Liver (tissue), 9 donors: ENCODE measurements around the gene DIPK1C. TPM values are rescaled to one million over a fixed set of nuclear protein-coding genes. Genes with fewer than 3 reads are reported as not detected.

Experiments
- DNase-seq: peaks from one replicate; pipeline ENCODE4 v3.0.0-alpha.2; 2017; ENCODE audit warnings: low spot score
- H3K27ac ChIP-seq, 2 donors: one replicate each; pipeline ENCODE4 v1.7.0; 2013; ENCODE audit warnings: inconsistent platforms in 2 of 2, low read length in 2 of 2, control low read depth in 1 of 2, low read depth in 1 of 2, mild to moderate bottlenecking in 1 of 2
- H3K27me3 ChIP-seq, 4 donors: one replicate each; pipeline versions ENCODE4 v1.6.1 to v1.7.0; 2013; ENCODE audit warnings: low read length in 3 of 4, inconsistent platforms in 1 of 4, mild to moderate bottlenecking in 1 of 4, moderate library complexity in 1 of 4; ENCODE audit not compliant: control insufficient read depth in 4 of 4, insufficient read depth in 4 of 4
- H3K36me3 ChIP-seq, 4 donors: one replicate each; pipeline versions ENCODE4 v1.6.1 to v1.7.0; 2013; ENCODE audit warnings: low read length in 3 of 4, mild to moderate bottlenecking in 3 of 4, low read depth in 1 of 4, moderate library complexity in 1 of 4; ENCODE audit not compliant: control insufficient read depth in 4 of 4, insufficient read depth in 3 of 4
- H3K4me1 ChIP-seq, 4 donors: one replicate each; pipeline versions ENCODE4 v1.6.1 to v1.7.0; 2013; ENCODE audit warnings: low read length in 3 of 4, mild to moderate bottlenecking in 3 of 4, moderate library complexity in 1 of 4; ENCODE audit not compliant: control insufficient read depth in 4 of 4, insufficient read depth in 4 of 4
- H3K4me3 ChIP-seq, 3 donors: one replicate each; pipeline versions ENCODE4 v1.6.1 to v1.7.0; 2013; ENCODE audit warnings: low read length in 3 of 3, control low read depth in 1 of 3, low read depth in 1 of 3, mild to moderate bottlenecking in 1 of 3
- H3K9ac ChIP-seq, 2 donors: one replicate each; pipeline ENCODE4 v1.7.0; 2013; ENCODE audit warnings: low read length in 2 of 2, mild to moderate bottlenecking in 2 of 2, moderate library complexity in 2 of 2, control low read depth in 1 of 2, low read depth in 1 of 2
- H3K9me3 ChIP-seq, 4 donors: one replicate each; pipeline versions ENCODE4 v1.6.1 to v1.7.0; 2013; ENCODE audit warnings: low read length in 3 of 4; ENCODE audit not compliant: control insufficient read depth in 4 of 4
- EGR1 ChIP-seq, 2 donors: IDR thresholded peaks; 2 replicates each; pipeline ENCODE4 v1.6.1; 2016 to 2018; ENCODE audit warnings: antibody characterized with exemption in 2 of 2, low read depth in 2 of 2
- FOXA1 ChIP-seq: IDR thresholded peaks from 2 replicates; pipeline ENCODE4 v1.6.1; 2016; ENCODE audit warnings: antibody characterized with exemption
- FOXA2 ChIP-seq: IDR thresholded peaks from 2 replicates; pipeline ENCODE4 v1.6.1; 2016; ENCODE audit warnings: antibody characterized with exemption
- GABPA ChIP-seq, 2 donors: IDR thresholded peaks in 1 of 2; conservative IDR thresholded peaks in 1 of 2; 2 replicates each; pipeline ENCODE4 v1.6.1; 2016; ENCODE audit warnings: antibody characterized with exemption in 2 of 2, mild to moderate bottlenecking in 1 of 2, moderate library complexity in 1 of 2
- HNF4A ChIP-seq, 2 donors: conservative IDR thresholded peaks; 2 replicates each; pipeline ENCODE4 v1.6.1; 2016; ENCODE audit warnings: antibody characterized with exemption in 2 of 2, mild to moderate bottlenecking in 2 of 2
- HNF4G ChIP-seq: IDR thresholded peaks from 2 replicates; pipeline ENCODE4 v1.6.1; 2016; ENCODE audit warnings: antibody characterized with exemption
- JUND ChIP-seq, 2 donors: IDR thresholded peaks; 2 replicates each; pipeline ENCODE4 v1.6.1; 2016; ENCODE audit warnings: antibody characterized with exemption in 2 of 2
- NR2F2 ChIP-seq: IDR thresholded peaks from 2 replicates; pipeline ENCODE4 v1.6.1; 2016; ENCODE audit warnings: antibody characterized with exemption
- RAD21 ChIP-seq, 2 donors: IDR thresholded peaks; 2 replicates each; pipeline ENCODE4 v1.6.1; 2016; ENCODE audit warnings: antibody characterized with exemption in 2 of 2, mild to moderate bottlenecking in 2 of 2
- RXRA ChIP-seq, 2 donors: IDR thresholded peaks; 2 replicates each; pipeline ENCODE4 v1.6.1; 2017 to 2018; ENCODE audit warnings: antibody characterized with exemption in 2 of 2, mild to moderate bottlenecking in 1 of 2
- SP1 ChIP-seq: IDR thresholded peaks from 2 replicates; pipeline ENCODE4 v1.6.1; 2018; ENCODE audit warnings: antibody characterized with exemption, mild to moderate bottlenecking
- TAF1 ChIP-seq: conservative IDR thresholded peaks from 2 replicates; pipeline ENCODE4 v1.6.1; 2016; ENCODE audit warnings: antibody characterized with exemption, mild to moderate bottlenecking
- YY1 ChIP-seq: IDR thresholded peaks from 2 replicates; pipeline ENCODE4 v1.6.1; 2016; ENCODE audit warnings: antibody characterized with exemption, mild to moderate bottlenecking
- ZBTB33 ChIP-seq: IDR thresholded peaks from 2 replicates; pipeline ENCODE4 v1.6.1; 2016; ENCODE audit warnings: antibody characterized with exemption
- WGBS: extraction: QIAGEN DNeasy Blood & Tissue Kit; methylation state at CpG from one replicate; pipeline ENCODE4 v1.1.7; 2013; 5-methylcytosine and 5-hydroxymethylcytosine counted together
- polyA plus RNA-seq, 2 donors: library from polyadenylated mRNA; stranded (reverse) in 1 of 2; unstranded in 1 of 2; fragments of 200-250 nt in 1 of 2; fragments of >200 nt in 1 of 2; fragmentation: Nextera tagmentation in 1 of 2; extraction: Ambion mirVana in 1 of 2; gene quantifications; one replicate each; pipeline versions ENCODE4 v1.2.1 to v1.2.3, GENCODE V29; 2013 to 2015
- total RNA-seq, 2 donors: library from RNA; depleted of rRNA; stranded (reverse); fragments of >200 nt; gene quantifications; one replicate each; pipeline ENCODE4 v1.2.3, GENCODE V29; 2014
- TF ChIP-seq, protein P1 (sequence below): IDR thresholded peaks from 2 replicates; pipeline ENCODE4 v1.6.1; 2016; ENCODE audit warnings: antibody characterized with exemption
- TF ChIP-seq, protein P2 (sequence below): IDR thresholded peaks from 2 replicates; pipeline ENCODE4 v1.6.1; 2016; ENCODE audit warnings: antibody characterized with exemption
- TF ChIP-seq, protein P3 (sequence below): fragments of 150-350 bp; IDR thresholded peaks from 2 replicates; pipeline ENCODE4 v1.5.1; 2017; ENCODE audit warnings: improper control_type of control experiment, low read depth, low read length; ENCODE audit not compliant: missing input control
- TF ChIP-seq, protein P4 (sequence below): IDR thresholded peaks from 2 replicates; pipeline ENCODE4 v1.6.1; 2016; ENCODE audit warnings: antibody characterized with exemption, mild to moderate bottlenecking
- donor health status: healthy.
- donor health status: healthy.
- donor health status: healthy.
- donor health status: healthy.
- donor health status: healthy.

DIPK1C gene
- total and polyA plus RNA-seq, 4 donors: 0.06 to 0.19 (median 0.08) TPM; not detected in 1

GRCh38 chr18:74478880-74479279 lies 21.8 kb upstream of the DIPK1C start (continued):
- TF ChIP-seq ZBTB33: no peak

GRCh38 chr18:74478316-74478715 lies 21.2 kb upstream of the DIPK1C start:
- Histone ChIP-seq H3K36me3 (no peaks in the 10 kb centered on the region), H3K4me3 (no peak overlapping the region), H3K9me3 (no peaks in the 10 kb centered on the region), H3K27me3 (no peaks in the 10 kb centered on the region), H3K9ac (no peak overlapping the region), H3K4me1 (peaks cover 5 to 13% (median 8%) of the 10 kb centered on the region in 4 donors), H3K27ac (no peak overlapping the region)
- DNase-seq: no peak
- no peak for TF ChIP-seq RAD21 (IDR thresholded peaks at IDR 0.05)
- TF ChIP-seq, protein P1, sequence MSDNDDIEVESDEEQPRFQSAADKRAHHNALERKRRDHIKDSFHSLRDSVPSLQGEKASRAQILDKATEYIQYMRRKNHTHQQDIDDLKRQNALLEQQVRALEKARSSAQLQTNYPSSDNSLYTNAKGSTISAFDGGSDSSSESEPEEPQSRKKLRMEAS: no peak
- no peak for TF ChIP-seq FOXA1
- TF ChIP-seq, protein P2, sequence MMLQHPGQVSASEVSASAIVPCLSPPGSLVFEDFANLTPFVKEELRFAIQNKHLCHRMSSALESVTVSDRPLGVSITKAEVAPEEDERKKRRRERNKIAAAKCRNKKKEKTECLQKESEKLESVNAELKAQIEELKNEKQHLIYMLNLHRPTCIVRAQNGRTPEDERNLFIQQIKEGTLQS: no peak
- no peak for TF ChIP-seq EGR1 (IDR thresholded peaks at IDR 0.05; ENCODE audit: low read depth in 2 of 2)
- no peak for TF ChIP-seq FOXA2
- no peak for TF ChIP-seq JUND (IDR thresholded peaks at IDR 0.05)
- no peak for TF ChIP-seq NR2F2
- TF ChIP-seq GABPA (IDR thresholded peaks at IDR 0.05 in 1 of 2, conservative IDR thresholded peaks at IDR 0.05 in 1 of 2): no peak
- TF ChIP-seq, protein P3, sequence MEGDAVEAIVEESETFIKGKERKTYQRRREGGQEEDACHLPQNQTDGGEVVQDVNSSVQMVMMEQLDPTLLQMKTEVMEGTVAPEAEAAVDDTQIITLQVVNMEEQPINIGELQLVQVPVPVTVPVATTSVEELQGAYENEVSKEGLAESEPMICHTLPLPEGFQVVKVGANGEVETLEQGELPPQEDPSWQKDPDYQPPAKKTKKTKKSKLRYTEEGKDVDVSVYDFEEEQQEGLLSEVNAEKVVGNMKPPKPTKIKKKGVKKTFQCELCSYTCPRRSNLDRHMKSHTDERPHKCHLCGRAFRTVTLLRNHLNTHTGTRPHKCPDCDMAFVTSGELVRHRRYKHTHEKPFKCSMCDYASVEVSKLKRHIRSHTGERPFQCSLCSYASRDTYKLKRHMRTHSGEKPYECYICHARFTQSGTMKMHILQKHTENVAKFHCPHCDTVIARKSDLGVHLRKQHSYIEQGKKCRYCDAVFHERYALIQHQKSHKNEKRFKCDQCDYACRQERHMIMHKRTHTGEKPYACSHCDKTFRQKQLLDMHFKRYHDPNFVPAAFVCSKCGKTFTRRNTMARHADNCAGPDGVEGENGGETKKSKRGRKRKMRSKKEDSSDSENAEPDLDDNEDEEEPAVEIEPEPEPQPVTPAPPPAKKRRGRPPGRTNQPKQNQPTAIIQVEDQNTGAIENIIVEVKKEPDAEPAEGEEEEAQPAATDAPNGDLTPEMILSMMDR: no peak
- TF ChIP-seq RXRA (IDR thresholded peaks at IDR 0.05): no peak
- TF ChIP-seq, protein P4, sequence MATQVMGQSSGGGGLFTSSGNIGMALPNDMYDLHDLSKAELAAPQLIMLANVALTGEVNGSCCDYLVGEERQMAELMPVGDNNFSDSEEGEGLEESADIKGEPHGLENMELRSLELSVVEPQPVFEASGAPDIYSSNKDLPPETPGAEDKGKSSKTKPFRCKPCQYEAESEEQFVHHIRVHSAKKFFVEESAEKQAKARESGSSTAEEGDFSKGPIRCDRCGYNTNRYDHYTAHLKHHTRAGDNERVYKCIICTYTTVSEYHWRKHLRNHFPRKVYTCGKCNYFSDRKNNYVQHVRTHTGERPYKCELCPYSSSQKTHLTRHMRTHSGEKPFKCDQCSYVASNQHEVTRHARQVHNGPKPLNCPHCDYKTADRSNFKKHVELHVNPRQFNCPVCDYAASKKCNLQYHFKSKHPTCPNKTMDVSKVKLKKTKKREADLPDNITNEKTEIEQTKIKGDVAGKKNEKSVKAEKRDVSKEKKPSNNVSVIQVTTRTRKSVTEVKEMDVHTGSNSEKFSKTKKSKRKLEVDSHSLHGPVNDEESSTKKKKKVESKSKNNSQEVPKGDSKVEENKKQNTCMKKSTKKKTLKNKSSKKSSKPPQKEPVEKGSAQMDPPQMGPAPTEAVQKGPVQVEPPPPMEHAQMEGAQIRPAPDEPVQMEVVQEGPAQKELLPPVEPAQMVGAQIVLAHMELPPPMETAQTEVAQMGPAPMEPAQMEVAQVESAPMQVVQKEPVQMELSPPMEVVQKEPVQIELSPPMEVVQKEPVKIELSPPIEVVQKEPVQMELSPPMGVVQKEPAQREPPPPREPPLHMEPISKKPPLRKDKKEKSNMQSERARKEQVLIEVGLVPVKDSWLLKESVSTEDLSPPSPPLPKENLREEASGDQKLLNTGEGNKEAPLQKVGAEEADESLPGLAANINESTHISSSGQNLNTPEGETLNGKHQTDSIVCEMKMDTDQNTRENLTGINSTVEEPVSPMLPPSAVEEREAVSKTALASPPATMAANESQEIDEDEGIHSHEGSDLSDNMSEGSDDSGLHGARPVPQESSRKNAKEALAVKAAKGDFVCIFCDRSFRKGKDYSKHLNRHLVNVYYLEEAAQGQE: no peak
- TF ChIP-seq YY1: no peak
- TF ChIP-seq HNF4G: no peak
- TF ChIP-seq SP1: no peak
- TF ChIP-seq TAF1: no peak
- TF ChIP-seq ZBTB33: no peak
- no peak for TF ChIP-seq HNF4A (conservative IDR thresholded peaks at IDR 0.05)
- 95% methylated on average over 7 of the region's 7 CpGs for WGBS
